AG04450 (cell line): ENCODE data around the gene NPC1. TPM values are rescaled to one million over a fixed set of nuclear protein-coding genes. Genes with fewer than 3 reads are reported as not detected.

Experiments
- CTCF ChIA-PET: fragments of 300-600, 350-600 bp; formaldehyde crosslinking; extraction: SDS; loops from one replicate; lab custom pipeline; 2022; ENCODE audit warnings: antibody characterized with exemption, inconsistent platforms; lab: Charles Lee
- POLR2A ChIA-PET: fragments of 350-600 bp; formaldehyde crosslinking; extraction: SDS; loops from one replicate; lab custom pipeline; 2021; ENCODE audit warnings: antibody characterized with exemption, inconsistent platforms; lab: Yijun Ruan, JAX
- DNase-seq: peaks from one replicate; pipeline ENCODE4 v3.0.0-alpha.2; 2011; ENCODE audit warnings: low read depth, low spot score
- H3K27ac ChIP-seq: one replicate; pipeline ENCODE4 v1.5.1; 2012; ENCODE audit warnings: low read depth, low read length, control low read depth
- H3K27me3 ChIP-seq: one replicate; pipeline ENCODE4 v1.6.0; 2012; ENCODE audit warnings: low read length; ENCODE audit not compliant: control insufficient read depth, insufficient read depth
- H3K4me3 ChIP-seq: 2 replicates; pipeline ENCODE4 v1.5.1; 2011; ENCODE audit warnings: mild to moderate bottlenecking, low read depth, low read length, control low read depth
- H3K9me3 ChIP-seq: 2 replicates; pipeline ENCODE4 v1.5.1; 2012; ENCODE audit warnings: low read length; ENCODE audit not compliant: control insufficient read depth, insufficient read depth
- CTCF ChIP-seq: IDR thresholded peaks from 2 replicates; pipeline ENCODE4 v1.5.1; 2011; ENCODE audit warnings: low read depth, low read length, control low read depth, inconsistent platforms
- polyA plus RNA-seq: library from polyadenylated mRNA; depleted of rRNA; stranded (reverse); fragments of >200 nt; gene quantifications from 2 replicates; pipeline ENCODE4 v1.2.3, GENCODE V29; 2011

The NPC1 gene
- polyA plus RNA-seq, 1 experiment = 10.8 TPM

GRCh38 chr18:23504720-23505119, 81.6 kb downstream of the NPC1 start:
- no peaks in the 10 kb centered on the region for H3K9me3 ChIP-seq
- no peak overlapping the region for H3K27ac ChIP-seq
- no peak for DNase-seq
- ChIA-PET POLR2A (interaction anchor here (0.5 to 0.6 kb wide), 2 partner anchors 26 to 1848 kb away, joined by 3 to 4 read pairs; no protein-coding TSS in a partner anchor), CTCF (interaction anchor here (0.6 to 2.4 kb wide), 6 partner anchors 11 to 238 kb away, joined by 3 to 18 read pairs (median 3); no protein-coding TSS in a partner anchor)
- no peaks in the 10 kb centered on the region for H3K27me3 ChIP-seq
- peak overlapping the region; percentile 83; the same call in 1 of the 2 replicates for H3K4me3 ChIP-seq
- TF ChIP-seq CTCF = no peak

- ChIA-PET CTCF (interaction anchor here (0.6 kb wide), 1 partner anchor 129 kb away, joined by 3 read pairs; no protein-coding TSS in a partner anchor), POLR2A (interaction anchor here (0.6 kb wide), 1 partner anchor 21 kb away, joined by 3 read pairs; no protein-coding TSS in a partner anchor)
- no peak for TF ChIP-seq CTCF
- H3K27ac ChIP-seq = no peak overlapping the region
- no peaks in the 10 kb centered on the region for H3K27me3 ChIP-seq
- H3K9me3 ChIP-seq = no peaks in the 10 kb centered on the region
- H3K4me3 ChIP-seq = peak overlapping the region; percentile 83
- no peak for DNase-seq
These were observed 82.4 kb downstream of the NPC1 start for GRCh38 chr18:23503963-23504344.

- ChIA-PET POLR2A (interaction anchor here (0.6 kb wide), 1 partner anchor 21 kb away, joined by 3 read pairs; no protein-coding TSS in a partner anchor), CTCF (interaction anchor here (0.6 to 1.5 kb wide), 4 partner anchors 14 to 200 kb away, joined by 3 read pairs; no protein-coding TSS in a partner anchor)
- peak; percentile 78 for DNase-seq
- Histone ChIP-seq H3K4me3 (peak within 1 kb of the TSS; percentile 83), H3K27me3 (no peaks in the 10 kb centered on the region), H3K9me3 (no peaks in the 10 kb centered on the region), H3K27ac (peak within 1 kb of the TSS; percentile 11)
- TF ChIP-seq CTCF = no peak; the same call in 1 of the 2 replicates
These were observed 83.0 kb downstream of the NPC1 start, which contains the start of gene RMC1 for GRCh38 chr18:23503038-23503962. Gene RMC1 (plus strand): TSS chr18:23503511. CDS start chr18:23503619, 108 bp downstream.

- Histone ChIP-seq H3K4me3 (peak overlapping the region; percentile 80), H3K27me3 (no peaks in the 10 kb centered on the region), H3K9me3 (no peaks in the 10 kb centered on the region), H3K27ac (no peak overlapping the region)
- DNase-seq = no peak
- CTCF ChIA-PET = interaction anchor here (1.1 to 1.5 kb wide), 3 partner anchors 14 to 201 kb away, joined by 3 read pairs; no protein-coding TSS in a partner anchor
- no peak for TF ChIP-seq CTCF
- POLR2A ChIA-PET = no interaction called here
These were observed 83.7 kb downstream of the NPC1 start for GRCh38 chr18:23502516-23503037.
